Endothelial cell of umbilical vein (primary cell): ENCODE results near the gene PTAFR. TPM values are rescaled to one million over a fixed set of nuclear protein-coding genes. Genes with fewer than 3 reads are reported as not detected.

ENCODE experiments used
- BruUV-seq: library from RNA; stranded (reverse); fragments of 400-500 nt; replicated peaks from 2 replicates; lab custom pipeline; 2021; lab: Mats Ljungman, UMichigan
- CTCF ChIA-PET: fragments of 300-600, 350-600 bp; sonication (Branson Sonifier 250); formaldehyde crosslinking; loops from one replicate; lab custom pipeline; 2021; ENCODE audit warnings: antibody characterized with exemption, inconsistent platforms; lab: Charles Lee
- POLR2A ChIA-PET: fragments of 300-600, 350-600 bp; sonication (Branson Sonifier 250); formaldehyde crosslinking; loops from one replicate; lab custom pipeline; 2021; ENCODE audit warnings: antibody characterized with exemption, inconsistent platforms; lab: Charles Lee
- DNase-seq: peaks from one replicate; pipeline ENCODE4 v3.0.0-alpha.2; 2011; ENCODE audit warnings: low read depth, low spot score
- FAIRE-seq: peaks from 2 replicates; lab custom pipeline; 2011; peaks lifted over from hg19 to GRCh38; lab: Jason Lieb, UNC
- H2AFZ ChIP-seq: 2 replicates; pipeline ENCODE4 v1.6.0; 2012; ENCODE audit warnings: low read depth, low read length, control low read depth, inconsistent platforms
- H3K27ac ChIP-seq: 2 replicates; pipeline ENCODE4 v1.5.1; 2011; ENCODE audit warnings: low read depth, mild to moderate bottlenecking, control low read depth, low read length, moderate library complexity; ENCODE audit not compliant: insufficient read depth
- H3K27me3 ChIP-seq, 2 experiments: 2 replicates each; pipeline versions ENCODE4 v1.6.0 to v1.6.1; 2011; ENCODE audit warnings: low read length in 2 of 2, mixed read lengths in 1 of 2; ENCODE audit not compliant: control insufficient read depth in 2 of 2, insufficient read depth in 2 of 2
- H3K36me3 ChIP-seq, 2 experiments: 2 replicates in 1 of 2; 3 replicates in 1 of 2; pipeline ENCODE4 v1.5.1; 2011; ENCODE audit warnings: low read length in 2 of 2, mild to moderate bottlenecking in 1 of 2, moderate library complexity in 1 of 2; ENCODE audit not compliant: control insufficient read depth in 2 of 2, insufficient read depth in 2 of 2; ENCODE audit errors: extremely low read depth in 1 of 2
- H3K4me1 ChIP-seq: 3 replicates; pipeline ENCODE4 v1.5.1; 2011; ENCODE audit warnings: mild to moderate bottlenecking, low read length; ENCODE audit not compliant: control insufficient read depth, insufficient read depth; ENCODE audit errors: extremely low read depth
- H3K4me2 ChIP-seq: 2 replicates; pipeline ENCODE4 v1.6.1; 2011; ENCODE audit warnings: low read length, control low read depth, mixed read lengths; ENCODE audit not compliant: insufficient read depth
- H3K4me3 ChIP-seq, 3 experiments: fragments of 200-600 bp in 1 of 3; sonication (generic), shearing (Covaris generic) in 1 of 3; replicated peaks in 1 of 3; 2 replicates each; pipeline ENCODE4 v1.5.1; 2011 to 2016; ENCODE audit warnings: control low read depth in 3 of 3, low read length in 3 of 3, mild to moderate bottlenecking in 2 of 3, inconsistent platforms in 1 of 3, low read depth in 1 of 3, moderate library complexity in 1 of 3; ENCODE audit not compliant: insufficient read depth in 1 of 3
- H3K79me2 ChIP-seq: 2 replicates; pipeline ENCODE4 v1.6.0; 2012; ENCODE audit warnings: low read length, inconsistent platforms; ENCODE audit not compliant: control insufficient read depth, insufficient read depth
- H3K9ac ChIP-seq: replicated peaks from 2 replicates; pipeline ENCODE3; 2011; ENCODE audit warnings: low read length, control low read depth; ENCODE audit not compliant: insufficient read depth; ENCODE audit errors: extremely low read depth
- H3K9me1 ChIP-seq: replicated peaks from 3 replicates; pipeline ENCODE4 v1.6.0; 2011; ENCODE audit warnings: mild to moderate bottlenecking, low read length; ENCODE audit not compliant: control insufficient read depth, insufficient read depth; ENCODE audit errors: extremely low read depth
- H3K9me3 ChIP-seq: replicated peaks from 2 replicates; pipeline ENCODE4 v1.5.1; 2012; ENCODE audit warnings: low read length, inconsistent platforms; ENCODE audit not compliant: control insufficient read depth, insufficient read depth
- H4K20me1 ChIP-seq: replicated peaks from 2 replicates; pipeline ENCODE3; 2011; ENCODE audit warnings: mild to moderate bottlenecking, low read length; ENCODE audit not compliant: control insufficient read depth, insufficient read depth; ENCODE audit errors: extremely low read depth
- CTCF ChIP-seq, 2 donors: IDR thresholded peaks; 1 replicate in 1 of 2; 2 replicates in 1 of 2; pipeline ENCODE4 v1.5.1; 2011; ENCODE audit warnings: low read length in 2 of 2, mild to moderate bottlenecking in 2 of 2, moderate library complexity in 2 of 2, control low read depth in 1 of 2, inconsistent platforms in 1 of 2, low read depth in 1 of 2; ENCODE audit not compliant: insufficient read depth in 1 of 2; ENCODE audit errors: extremely low read depth in 1 of 2
- EZH2 ChIP-seq: IDR thresholded peaks from 2 replicates; pipeline ENCODE4 v1.6.1; 2012; ENCODE audit warnings: borderline replicate concordance, low read depth, mild to moderate bottlenecking, moderate library complexity, low read length, inconsistent platforms; ENCODE audit not compliant: severe bottlenecking
- FOS ChIP-seq: IDR thresholded peaks from 2 replicates; pipeline ENCODE4 v1.6.1; 2011; ENCODE audit warnings: mild to moderate bottlenecking, low read length, moderate library complexity, borderline replicate concordance; ENCODE audit not compliant: insufficient read depth
- GATA2 ChIP-seq: IDR thresholded peaks from 2 replicates; pipeline ENCODE4 v1.7.0; 2011; ENCODE audit warnings: low read depth, mild to moderate bottlenecking, moderate library complexity, mixed read lengths, low read length; ENCODE audit not compliant: insufficient read length, insufficient read depth
- JUN ChIP-seq: IDR thresholded peaks from 2 replicates; pipeline ENCODE4 v1.6.1; 2011; ENCODE audit warnings: borderline replicate concordance, low read depth; ENCODE audit not compliant: insufficient read length, insufficient read depth
- MAX ChIP-seq: IDR thresholded peaks from 2 replicates; pipeline ENCODE4 v1.6.1; 2011; ENCODE audit not compliant: insufficient read depth, insufficient read length
- MYC ChIP-seq: IDR thresholded peaks from one replicate; pipeline ENCODE4 v1.6.1; 2011; ENCODE audit warnings: mild to moderate bottlenecking, low read depth, low read length
- POLR2A ChIP-seq: IDR thresholded peaks from 2 replicates; pipeline ENCODE4 v1.6.1; 2012; ENCODE audit warnings: low read depth, mild to moderate bottlenecking, control low read depth, low read length
- POLR2AphosphoS5 ChIP-seq: IDR thresholded peaks from 2 replicates; pipeline ENCODE4 v1.6.1; 2012; ENCODE audit warnings: low read depth, mild to moderate bottlenecking, control low read depth, low read length, moderate library complexity; ENCODE audit not compliant: insufficient read depth
- dilution Hi-C: fragments of 300-500 bp; cut with MboI; formaldehyde crosslinking; loops from one replicate; pipeline ENCODE4 v1.15.0; 2019; ENCODE audit warnings: low sequenced_read_pairs; ENCODE audit not compliant: extremely low pct_ligation_motif_present
- intact Hi-C: fragments of 100-400 bp; cut with micrococcal nuclease; formaldehyde crosslinking; loops from one replicate; pipeline ENCODE4 v1.10.0; 2022
- polyA plus RNA-seq, 4 experiments: library from polyadenylated mRNA; depleted of rRNA in 3 of 4; stranded (reverse) in 3 of 4; unstranded in 1 of 4; fragments of >200 nt; gene quantifications; 2 replicates each; pipeline versions ENCODE4 v1.2.1 to v1.2.3, GENCODE V29; 2011 to 2012; ENCODE audit warnings: missing spikeins in 1 of 4
- total RNA-seq: library from RNA; stranded (reverse); gene quantifications from 2 replicates; pipeline ENCODE4 v1.2.3, GENCODE V29; 2021

The PTAFR gene
- total and polyA plus RNA-seq, 2 donors (not counting 3 experiments of a cell fraction or from before 2014, with no cell fraction given), result 0.20 to 0.32 TPM

GRCh38 chr1:28172713-28173150 lies 3.8 kb downstream of the PTAFR start:
- Histone ChIP-seq H3K9me3 (no peaks in the 10 kb centered on the region), H3K9me1 (no peaks in the 10 kb centered on the region), H2AFZ (peak overlapping the region; percentile 69), H3K36me3 (no peaks in the 10 kb centered on the region), H3K4me3 (no peak overlapping the region), H3K27ac (no peak overlapping the region), H3K9ac (no peak overlapping the region), H4K20me1 (no peaks in the 10 kb centered on the region), H3K79me2 (no peaks in the 10 kb centered on the region), H3K27me3 (no peaks in the 10 kb centered on the region), H3K4me1 (no peaks in the 10 kb centered on the region), H3K4me2 (no peak overlapping the region)
- dilution Hi-C loops (no loop called here), intact Hi-C loops (no loop called here)
- peak; percentile 58 for FAIRE-seq
- POLR2A ChIA-PET, result interaction anchor here (0.7 to 0.9 kb wide), 2 partner anchors 44 to 156 kb away, joined by 3 to 4 read pairs; partner anchors contain the start of gene MED18
- CTCF ChIA-PET, result interaction anchor here (1.0 kb wide), 2 partner anchors 12 to 81 kb away, joined by 3 to 4 read pairs; no protein-coding TSS in a partner anchor
- no TSS peak for BruUV-seq
- no peak for TF ChIP-seq JUN
- no peak for TF ChIP-seq CTCF (IDR thresholded peaks at IDR 0.05; ENCODE audit: extremely low read depth in 1 of 2, insufficient read depth in 1 of 2, low read depth in 1 of 2, low read length in 2 of 2)
- no peak for TF ChIP-seq MAX
- no peak for TF ChIP-seq EZH2
- no peak for TF ChIP-seq POLR2A
- TF ChIP-seq MYC, result no peak
- TF ChIP-seq POLR2AphosphoS5, result no peak
- no peak for TF ChIP-seq GATA2
- no peak for TF ChIP-seq FOS
- peak; percentile 40 for DNase-seq
